Measurements from ENCODE around the gene CD48.

- TF ChIP-seq POLR2AphosphoS5 (IDR thresholded peaks at IDR 0.05; ENCODE audit: low read depth, low read length), result 0 out of 2 replicates have a peak, but pooled peaks have one; percentile 45
- peak; percentile 33; the same call in 1 of the 2 replicates for TF ChIP-seq POLR2A (IDR thresholded peaks at IDR 0.05; ENCODE audit: low read depth, low read length)
- no peak for TF ChIP-seq TAF1 (IDR thresholded peaks at IDR 0.05; ENCODE audit: borderline replicate concordance, low read depth, low read length)
Observed at GRCh38 chr1:160702100-160702499, 9.5 kb downstream of the CD48 start.
